HepG2 (cell line): ENCODE measurements around the gene API5. TPM values are rescaled to one million over a fixed set of nuclear protein-coding genes. Genes with fewer than 3 reads are reported as not detected.
A peak's percentile ranks its signal among the peaks of the same experiment; 100 is the strongest.

ENCODE experiments used
- AGO1 ChIP-seq: fragments of 200-400 bp; formaldehyde crosslinking; IDR thresholded peaks from 2 replicates; pipeline ENCODE4 v1.6.1; 2017; ENCODE audit warnings: mild to moderate bottlenecking, low read depth, low read length, moderate library complexity; ENCODE audit not compliant: poor library complexity, severe bottlenecking
- ATF5 ChIP-seq: sonication (generic); formaldehyde crosslinking; IDR thresholded peaks from 2 replicates; pipeline ENCODE4 v1.4.0; 2020; ENCODE audit warnings: mild to moderate bottlenecking, low read depth, missing genetic modification reagents
- BATF2 ChIP-seq: sonication (generic); formaldehyde crosslinking; IDR thresholded peaks from 2 replicates; pipeline ENCODE4 v1.8.0; 2022; ENCODE audit warnings: mild to moderate bottlenecking, missing genetic modification reagents, moderate library complexity
- FOXO4 ChIP-seq: sonication (generic); formaldehyde crosslinking; conservative IDR thresholded peaks from 2 replicates; pipeline ENCODE4 v1.8.1; 2023; ENCODE audit warnings: missing genetic modification reagents
- KAT7 ChIP-seq: IDR thresholded peaks from 2 replicates; pipeline ENCODE4 v1.6.1; 2018; ENCODE audit warnings: borderline replicate concordance, missing compliant biosample characterization
- KDM4B ChIP-seq: sonication (generic); formaldehyde crosslinking; IDR thresholded peaks from 2 replicates; pipeline ENCODE4 v1.4.0; 2020; ENCODE audit warnings: missing genetic modification reagents
- MBNL3 ChIP-seq: fragments of 250-450 bp; sonication (Bioruptor Pico); conservative IDR thresholded peaks from 2 replicates; pipeline ENCODE4 v1.8.0; 2022; ENCODE audit warnings: mild to moderate bottlenecking, inconsistent platforms
- MEF2D ChIP-seq: sonication (generic); formaldehyde crosslinking; IDR thresholded peaks from 2 replicates; pipeline ENCODE4 v1.5.1; 2020; ENCODE audit warnings: mild to moderate bottlenecking, missing genetic modification reagents
- MXD3 ChIP-seq: IDR thresholded peaks from 2 replicates; pipeline ENCODE4 v1.6.1; 2016; ENCODE audit warnings: mild to moderate bottlenecking, missing biosample characterization, missing genetic modification reagents
- NR3C1 ChIP-seq: sonication (generic); formaldehyde crosslinking; IDR thresholded peaks from 2 replicates; pipeline ENCODE4 v1.4.0; 2020; ENCODE audit warnings: missing genetic modification reagents
- PATZ1 ChIP-seq: sonication (generic); formaldehyde crosslinking; IDR thresholded peaks from 2 replicates; pipeline ENCODE4 v1.4.0; 2020; ENCODE audit warnings: missing genetic modification reagents
- PCBP2 ChIP-seq: fragments of 200-400 bp; formaldehyde crosslinking; optimal IDR thresholded peaks from 2 replicates; pipeline ENCODE3; 2018; ENCODE audit warnings: low read length, low read depth; ENCODE audit not compliant: poor library complexity, severe bottlenecking
- SNAPC5 ChIP-seq: sonication (generic); formaldehyde crosslinking; IDR thresholded peaks from 2 replicates; pipeline ENCODE4 v1.8.1; 2023; ENCODE audit warnings: mild to moderate bottlenecking, missing genetic modification reagents, borderline replicate concordance
- XRCC5 ChIP-seq: fragments of 200-400 bp; formaldehyde crosslinking; optimal IDR thresholded peaks from 2 replicates; pipeline ENCODE3; 2017; ENCODE audit warnings: mild to moderate bottlenecking, low read length
- ZFP91 ChIP-seq: sonication (generic); formaldehyde crosslinking; IDR thresholded peaks from 2 replicates; pipeline ENCODE4 v1.9.0; 2022; ENCODE audit warnings: missing genetic modification reagents, mild to moderate bottlenecking, borderline replicate concordance
- ZNF124 ChIP-seq: sonication (generic); formaldehyde crosslinking; IDR thresholded peaks from 2 replicates; pipeline ENCODE4 v1.4.0; 2020; ENCODE audit warnings: missing genetic modification reagents
- ZNF136 ChIP-seq: sonication (generic); formaldehyde crosslinking; IDR thresholded peaks from 2 replicates; pipeline ENCODE4 v1.8.1; 2022; ENCODE audit warnings: low read depth, mild to moderate bottlenecking, moderate library complexity, missing genetic modification reagents
- ZNF589 ChIP-seq: sonication (generic); formaldehyde crosslinking; conservative IDR thresholded peaks from 2 replicates; pipeline ENCODE4 v1.8.0; 2022; ENCODE audit warnings: mild to moderate bottlenecking, moderate library complexity, missing genetic modification reagents
- ZNF773 ChIP-seq: sonication (generic); formaldehyde crosslinking; IDR thresholded peaks from 2 replicates; pipeline ENCODE4 v1.4.0; 2020; ENCODE audit warnings: missing genetic modification reagents, borderline replicate concordance
- ZNF878 ChIP-seq: sonication (generic); formaldehyde crosslinking; IDR thresholded peaks from 2 replicates; pipeline ENCODE4 v1.8.1; 2023; ENCODE audit warnings: mild to moderate bottlenecking, missing genetic modification reagents, moderate library complexity
- ZSCAN20 ChIP-seq: sonication (generic); formaldehyde crosslinking; IDR thresholded peaks from 2 replicates; pipeline ENCODE4 v1.4.0; 2020; ENCODE audit warnings: missing genetic modification reagents, mild to moderate bottlenecking, borderline replicate concordance
- polyA plus RNA-seq, 8 experiments: library from polyadenylated mRNA; depleted of rRNA in 3 of 8; stranded (reverse) in 7 of 8; unstranded in 1 of 8; fragments of >200 nt; fragmentation: Illumina TruSeq in 4 of 8; extraction: Trizol in 4 of 8; gene quantifications; 2 replicates each; pipeline versions ENCODE4 v1.2.1 to v1.2.3, GENCODE V29; 2011 to 2016; ENCODE audit warnings: low read depth in 4 of 8, missing spikeins in 1 of 8, mixed read lengths in 1 of 8; ENCODE audit not compliant: insufficient read depth in 1 of 8
- total RNA-seq, 5 experiments: library from RNA; depleted of rRNA; stranded (reverse); fragments of >200 nt; fragmentation: Illumina TruSeq; extraction: Trizol; gene quantifications; 2 replicates each; pipeline ENCODE4 v1.2.3, GENCODE V29; 2016; ENCODE audit warnings: low read depth in 1 of 5

Gene API5
- total and polyA plus RNA-seq, 2 of the 13 experiments (the other 11 are each of a cell fraction or from before 2014, with no cell fraction given): 21.6 to 59.0 TPM

GRCh38 chr11:43358801-43359421 lies 47.1 kb downstream of the API5 start, which contains the start of gene TTC17 (continued):
- TF ChIP-seq NR3C1 (CRISPR knock-in tag) (no peak), XRCC5 (peak; percentile 42), FOXO4 (CRISPR knock-in tag) (no peak), KAT7 (CRISPR knock-in tag) (peak; percentile 34; the same call in 1 of the 2 replicates), BATF2 (0 out of 2 replicates have a peak, but pooled peaks have one; percentile 58), ZFP91 (CRISPR knock-in tag) (peak; percentile 88; the same call in 1 of the 2 replicates), KDM4B (CRISPR knock-in tag) (peak; percentile 45; the same call in 1 of the 2 replicates), MEF2D (CRISPR knock-in tag) (peak; percentile 70; the same call in 1 of the 2 replicates), ZNF878 (CRISPR knock-in tag) (0 out of 2 replicates have a peak, but pooled peaks have one; percentile 20), SNAPC5 (CRISPR knock-in tag) (no peak), PATZ1 (peak; percentile 96), ZNF124 (CRISPR knock-in tag) (peak; percentile 19; the same call in 1 of the 2 replicates), MBNL3 (CRISPR knock-in tag) (no peak), ZSCAN20 (CRISPR knock-in tag) (no peak; the same call in 1 of the 2 replicates), AGO1 (peak; percentile 85), MXD3 (CRISPR knock-in tag) (peak; percentile 65), ZNF136 (peak; percentile 45; the same call in 1 of the 2 replicates), ZNF773 (CRISPR knock-in tag) (no peak), ATF5 (CRISPR knock-in tag) (no peak), ZNF589 (peak; percentile 78; the same call in 1 of the 2 replicates), PCBP2 (no peak)
